WTC11 (cell line): ENCODE measurements around the gene SEPTIN8. TPM values are rescaled to one million over a fixed set of nuclear protein-coding genes. Genes with fewer than 3 reads are reported as not detected.

Source experiments
- ATAC-seq: fragments of 200-7000 bp; cut with Tn5 transposase; 2 replicates; pipeline ENCODE4 v1.10.0; 2021; ENCODE audit warnings: mild to moderate bottlenecking, moderate library complexity
- CTCF ChIA-PET: fragments of 300-600 bp; sonication (Branson Sonifier 250); formaldehyde crosslinking; loops from one replicate; lab custom pipeline; 2021; ENCODE audit warnings: antibody characterized with exemption; lab: Charles Lee
- POLR2A ChIA-PET: fragments of 350-600 bp; sonication (Branson Sonifier 250); formaldehyde crosslinking; loops from one replicate; lab custom pipeline; 2021; ENCODE audit warnings: antibody characterized with exemption; lab: Charles Lee
- DNase-seq: peaks from one replicate; pipeline ENCODE4 v3.0.0; 2021; ENCODE audit warnings: low spot score
- H3K27ac Mint-ChIP-seq: 2 replicates; pipeline ENCODE4 v1.8.0; 2021; ENCODE audit warnings: mixed read lengths
- H3K27me3 Mint-ChIP-seq: 2 replicates; pipeline ENCODE4 v1.8.0; 2021; ENCODE audit warnings: low read depth, mild to moderate bottlenecking, moderate library complexity, mixed read lengths
- H3K36me3 Mint-ChIP-seq: 2 replicates; pipeline ENCODE4 v1.8.0; 2021; ENCODE audit warnings: mixed read lengths
- H3K4me1 Mint-ChIP-seq: 2 replicates; pipeline ENCODE4 v1.8.0; 2022; ENCODE audit warnings: mixed read lengths
- H3K4me3 Mint-ChIP-seq: 2 replicates; pipeline ENCODE4 v1.8.0; 2021; ENCODE audit warnings: mild to moderate bottlenecking, moderate library complexity, mixed read lengths
- H3K9me3 Mint-ChIP-seq: 2 replicates; pipeline ENCODE4 v1.8.0; 2021; ENCODE audit warnings: mixed read lengths
- CBFB ChIP-seq: sonication (generic); formaldehyde crosslinking; IDR thresholded peaks from 2 replicates; pipeline ENCODE4 v1.8.1; 2022; ENCODE audit warnings: mild to moderate bottlenecking, low read depth, missing genetic modification reagents
- ETV6 ChIP-seq: sonication (generic); formaldehyde crosslinking; IDR thresholded peaks from 2 replicates; pipeline ENCODE4 v1.8.1; 2022; ENCODE audit warnings: mild to moderate bottlenecking, missing genetic modification reagents
- IRF2 ChIP-seq: sonication (generic); formaldehyde crosslinking; IDR thresholded peaks from 2 replicates; pipeline ENCODE4 v1.8.0; 2022; ENCODE audit warnings: low read depth, missing genetic modification reagents, borderline replicate concordance
- JUN ChIP-seq: sonication (generic); formaldehyde crosslinking; IDR thresholded peaks from 2 replicates; pipeline ENCODE4 v1.8.0; 2023; ENCODE audit warnings: mild to moderate bottlenecking, missing genetic modification reagents
- MXD4 ChIP-seq: fragments of 250-450 bp; sonication (Bioruptor Pico); IDR thresholded peaks from 2 replicates; pipeline ENCODE4 v1.8.0; 2021; ENCODE audit warnings: mild to moderate bottlenecking, moderate library complexity, borderline replicate concordance
- NFATC4 ChIP-seq: fragments of 250-450 bp; sonication (Bioruptor Pico); IDR thresholded peaks from 2 replicates; pipeline ENCODE4 v1.9.0; 2021; ENCODE audit warnings: mild to moderate bottlenecking
- NFYB ChIP-seq: sonication (generic); formaldehyde crosslinking; conservative IDR thresholded peaks from 2 replicates; pipeline ENCODE4 v1.8.0; 2022; ENCODE audit warnings: low read depth, missing genetic modification reagents
- TCF7 ChIP-seq: sonication (generic); formaldehyde crosslinking; IDR thresholded peaks from 2 replicates; pipeline ENCODE4 v1.8.0; 2022; ENCODE audit warnings: mild to moderate bottlenecking, low read depth, missing genetic modification reagents, moderate library complexity
- TEAD1 ChIP-seq: sonication (generic); formaldehyde crosslinking; IDR thresholded peaks from 2 replicates; pipeline ENCODE4 v1.8.0; 2022; ENCODE audit warnings: mild to moderate bottlenecking, missing genetic modification reagents
- USF1 ChIP-seq: sonication (generic); formaldehyde crosslinking; IDR thresholded peaks from 2 replicates; pipeline ENCODE4 v1.8.0; 2022; ENCODE audit warnings: mild to moderate bottlenecking, missing genetic modification reagents
- ZBTB21 ChIP-seq: sonication (generic); formaldehyde crosslinking; IDR thresholded peaks from 2 replicates; pipeline ENCODE4 v1.8.1; 2023; ENCODE audit warnings: mild to moderate bottlenecking, missing genetic modification reagents, borderline replicate concordance
- ZNF263 ChIP-seq: sonication (generic); formaldehyde crosslinking; IDR thresholded peaks from 2 replicates; pipeline ENCODE4 v1.8.1; 2022; ENCODE audit warnings: low read depth, mild to moderate bottlenecking, moderate library complexity, missing genetic modification reagents
- ZNF396 ChIP-seq: fragments of 250-450 bp; sonication (Bioruptor Pico); IDR thresholded peaks from 2 replicates; pipeline ENCODE4 v1.8.0; 2021; ENCODE audit warnings: mild to moderate bottlenecking, moderate library complexity, borderline replicate concordance
- ZNF416 ChIP-seq: fragments of 250-450 bp; sonication (Bioruptor Pico); IDR thresholded peaks from 2 replicates; pipeline ENCODE4 v1.9.0; 2021; ENCODE audit warnings: mild to moderate bottlenecking, inconsistent platforms
- ZNF423 ChIP-seq: fragments of 250-450 bp; sonication (Bioruptor Pico); IDR thresholded peaks from 2 replicates; pipeline ENCODE4 v2.1.2; 2022; ENCODE audit warnings: mild to moderate bottlenecking, moderate library complexity
- ZNF671 ChIP-seq: fragments of 250-450 bp; sonication (Bioruptor Pico); IDR thresholded peaks from 2 replicates; pipeline ENCODE4 v1.8.0; 2021; ENCODE audit warnings: mild to moderate bottlenecking
- total RNA-seq: library from RNA; stranded (reverse); gene quantifications from 3 replicates; pipeline ENCODE4 v1.2.3, GENCODE V29; 2021
- TF ChIP-seq, protein P1 (sequence below): sonication (generic); formaldehyde crosslinking; IDR thresholded peaks from 2 replicates; pipeline ENCODE4 v1.8.0; 2023; ENCODE audit warnings: missing genetic modification reagents, mild to moderate bottlenecking, borderline replicate concordance
- TF ChIP-seq, protein P2 (sequence below): sonication (generic); formaldehyde crosslinking; IDR thresholded peaks from 2 replicates; pipeline ENCODE4 v1.8.1; 2023; ENCODE audit warnings: mild to moderate bottlenecking, missing genetic modification reagents, moderate library complexity
- TF ChIP-seq, protein P3 (sequence below): sonication (generic); formaldehyde crosslinking; IDR thresholded peaks from 2 replicates; pipeline ENCODE4 v1.8.1; 2023; ENCODE audit warnings: mild to moderate bottlenecking, missing genetic modification reagents

The SEPTIN8 gene
- total RNA-seq, 1 experiment from 2014 or later: 35.8 TPM

- DNase-seq (no peak), ATAC-seq (no peak; the same call in 1 of the 2 replicates)
- Mint-ChIP-seq H3K4me3 (no peak overlapping the region), H3K27me3 (peaks cover 50% of the 10 kb centered on the region), H3K4me1 (peaks cover 29% of the 10 kb centered on the region), H3K27ac (no peak overlapping the region), H3K9me3 (no peaks in the 10 kb centered on the region), H3K36me3 (no peaks in the 10 kb centered on the region)
- TF ChIP-seq JUN (CRISPR knock-in tag): no peak
- no peak for TF ChIP-seq ZBTB21 (CRISPR knock-in tag)
- TF ChIP-seq, protein P1, sequence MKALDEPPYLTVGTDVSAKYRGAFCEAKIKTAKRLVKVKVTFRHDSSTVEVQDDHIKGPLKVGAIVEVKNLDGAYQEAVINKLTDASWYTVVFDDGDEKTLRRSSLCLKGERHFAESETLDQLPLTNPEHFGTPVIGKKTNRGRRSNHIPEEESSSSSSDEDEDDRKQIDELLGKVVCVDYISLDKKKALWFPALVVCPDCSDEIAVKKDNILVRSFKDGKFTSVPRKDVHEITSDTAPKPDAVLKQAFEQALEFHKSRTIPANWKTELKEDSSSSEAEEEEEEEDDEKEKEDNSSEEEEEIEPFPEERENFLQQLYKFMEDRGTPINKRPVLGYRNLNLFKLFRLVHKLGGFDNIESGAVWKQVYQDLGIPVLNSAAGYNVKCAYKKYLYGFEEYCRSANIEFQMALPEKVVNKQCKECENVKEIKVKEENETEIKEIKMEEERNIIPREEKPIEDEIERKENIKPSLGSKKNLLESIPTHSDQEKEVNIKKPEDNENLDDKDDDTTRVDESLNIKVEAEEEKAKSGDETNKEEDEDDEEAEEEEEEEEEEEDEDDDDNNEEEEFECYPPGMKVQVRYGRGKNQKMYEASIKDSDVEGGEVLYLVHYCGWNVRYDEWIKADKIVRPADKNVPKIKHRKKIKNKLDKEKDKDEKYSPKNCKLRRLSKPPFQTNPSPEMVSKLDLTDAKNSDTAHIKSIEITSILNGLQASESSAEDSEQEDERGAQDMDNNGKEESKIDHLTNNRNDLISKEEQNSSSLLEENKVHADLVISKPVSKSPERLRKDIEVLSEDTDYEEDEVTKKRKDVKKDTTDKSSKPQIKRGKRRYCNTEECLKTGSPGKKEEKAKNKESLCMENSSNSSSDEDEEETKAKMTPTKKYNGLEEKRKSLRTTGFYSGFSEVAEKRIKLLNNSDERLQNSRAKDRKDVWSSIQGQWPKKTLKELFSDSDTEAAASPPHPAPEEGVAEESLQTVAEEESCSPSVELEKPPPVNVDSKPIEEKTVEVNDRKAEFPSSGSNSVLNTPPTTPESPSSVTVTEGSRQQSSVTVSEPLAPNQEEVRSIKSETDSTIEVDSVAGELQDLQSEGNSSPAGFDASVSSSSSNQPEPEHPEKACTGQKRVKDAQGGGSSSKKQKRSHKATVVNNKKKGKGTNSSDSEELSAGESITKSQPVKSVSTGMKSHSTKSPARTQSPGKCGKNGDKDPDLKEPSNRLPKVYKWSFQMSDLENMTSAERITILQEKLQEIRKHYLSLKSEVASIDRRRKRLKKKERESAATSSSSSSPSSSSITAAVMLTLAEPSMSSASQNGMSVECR (CRISPR knock-in tag): no peak
- no peak for TF ChIP-seq MXD4 (CRISPR knock-in tag)
- no peak for TF ChIP-seq IRF2 (CRISPR knock-in tag)
- TF ChIP-seq, protein P2, sequence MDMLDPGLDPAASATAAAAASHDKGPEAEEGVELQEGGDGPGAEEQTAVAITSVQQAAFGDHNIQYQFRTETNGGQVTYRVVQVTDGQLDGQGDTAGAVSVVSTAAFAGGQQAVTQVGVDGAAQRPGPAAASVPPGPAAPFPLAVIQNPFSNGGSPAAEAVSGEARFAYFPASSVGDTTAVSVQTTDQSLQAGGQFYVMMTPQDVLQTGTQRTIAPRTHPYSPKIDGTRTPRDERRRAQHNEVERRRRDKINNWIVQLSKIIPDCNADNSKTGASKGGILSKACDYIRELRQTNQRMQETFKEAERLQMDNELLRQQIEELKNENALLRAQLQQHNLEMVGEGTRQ (CRISPR knock-in tag): no peak
- ChIA-PET POLR2A (interaction anchor here (0.6 kb wide), 1 partner anchor 131 kb away, joined by 3 read pairs; no protein-coding TSS in a partner anchor), CTCF (interaction anchor here (0.6 to 4.5 kb wide), 8 partner anchors 22 to 250 kb away, joined by 3 to 26 read pairs (median 9); partner anchors contain the start of gene CCNI2)
Measured at GRCh38 chr5:132776938-132777208, 166 bp downstream of the SEPTIN8 start.

- peaks cover 47% of the 10 kb centered on the region for H3K27me3 Mint-ChIP-seq
- POLR2A ChIA-PET: interaction anchor here (0.6 kb wide), 1 partner anchor 131 kb away, joined by 3 read pairs; no protein-coding TSS in a partner anchor
Measured at GRCh38 chr5:132776131-132776937, 705 bp downstream of the SEPTIN8 start.

DNA sequence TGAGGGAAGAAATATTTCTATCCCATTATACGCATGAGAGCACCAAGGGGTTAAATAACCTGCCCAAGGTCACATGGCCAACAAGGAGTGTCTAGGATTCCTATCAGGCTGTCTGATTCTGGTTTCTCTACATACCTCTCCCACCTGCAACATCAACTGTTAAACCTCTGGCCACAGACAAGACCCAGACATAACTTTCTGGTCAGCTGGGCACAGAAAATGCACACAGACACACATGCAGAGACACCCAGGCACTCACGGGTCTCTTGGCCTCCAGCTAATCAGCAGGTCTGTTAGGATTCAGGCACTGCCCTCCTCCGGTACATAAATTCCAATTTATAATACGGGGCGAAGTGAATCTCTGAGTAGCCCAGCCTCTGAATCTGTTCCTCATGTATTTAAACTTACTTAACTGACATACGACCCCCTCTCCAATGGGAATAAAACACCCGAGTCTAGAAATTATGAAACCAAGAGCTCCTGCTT is 1.5 kb downstream of the SEPTIN8 start:
- ChIA-PET CTCF (interaction anchor here (1.1 to 4.5 kb wide), 5 partner anchors 20 to 47 kb away, joined by 5 to 26 read pairs (median 11); partner anchors contain the start of gene CCNI2), POLR2A (no interaction called here)
- Mint-ChIP-seq H3K36me3 (no peaks in the 10 kb centered on the region), H3K27me3 (peaks cover 41% of the 10 kb centered on the region), H3K4me1 (peaks cover 39% of the 10 kb centered on the region), H3K9me3 (no peaks in the 10 kb centered on the region), H3K4me3 (peak overlapping the region; percentile 67; the same call in 1 of the 2 replicates), H3K27ac (no peak overlapping the region)
- DNase-seq (no peak), ATAC-seq (no peak)
- TF ChIP-seq ZNF671 (CRISPR knock-in tag) (no peak), ETV6 (CRISPR knock-in tag) (no peak), ZNF416 (CRISPR knock-in tag) (no peak), CBFB (no peak), NFYB (CRISPR knock-in tag) (no peak), NFATC4 (CRISPR knock-in tag) (no peak), USF1 (CRISPR knock-in tag) (no peak), ZNF396 (CRISPR knock-in tag) (no peak), ZBTB21 (CRISPR knock-in tag) (no peak), ZNF423 (CRISPR knock-in tag) (no peak), TCF7 (CRISPR knock-in tag) (no peak)
- TF ChIP-seq, protein P3, sequence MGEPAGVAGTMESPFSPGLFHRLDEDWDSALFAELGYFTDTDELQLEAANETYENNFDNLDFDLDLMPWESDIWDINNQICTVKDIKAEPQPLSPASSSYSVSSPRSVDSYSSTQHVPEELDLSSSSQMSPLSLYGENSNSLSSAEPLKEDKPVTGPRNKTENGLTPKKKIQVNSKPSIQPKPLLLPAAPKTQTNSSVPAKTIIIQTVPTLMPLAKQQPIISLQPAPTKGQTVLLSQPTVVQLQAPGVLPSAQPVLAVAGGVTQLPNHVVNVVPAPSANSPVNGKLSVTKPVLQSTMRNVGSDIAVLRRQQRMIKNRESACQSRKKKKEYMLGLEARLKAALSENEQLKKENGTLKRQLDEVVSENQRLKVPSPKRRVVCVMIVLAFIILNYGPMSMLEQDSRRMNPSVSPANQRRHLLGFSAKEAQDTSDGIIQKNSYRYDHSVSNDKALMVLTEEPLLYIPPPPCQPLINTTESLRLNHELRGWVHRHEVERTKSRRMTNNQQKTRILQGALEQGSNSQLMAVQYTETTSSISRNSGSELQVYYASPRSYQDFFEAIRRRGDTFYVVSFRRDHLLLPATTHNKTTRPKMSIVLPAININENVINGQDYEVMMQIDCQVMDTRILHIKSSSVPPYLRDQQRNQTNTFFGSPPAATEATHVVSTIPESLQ (CRISPR knock-in tag): no peak

More at GRCh38 chr5:132776131-132776937, 705 bp downstream of the SEPTIN8 start:
- TF ChIP-seq TEAD1 (CRISPR knock-in tag): no peak
- peak; percentile 59; the same call in 1 of the 2 replicates for TF ChIP-seq ZNF263
- ATAC-seq: peak; percentile 25
- H3K9me3 Mint-ChIP-seq: no peaks in the 10 kb centered on the region
- peak; percentile 25 for DNase-seq
- H3K4me1 Mint-ChIP-seq: peaks cover 33% of the 10 kb centered on the region
- H3K36me3 Mint-ChIP-seq: no peaks in the 10 kb centered on the region
- H3K27ac Mint-ChIP-seq: no peak overlapping the region
- H3K4me3 Mint-ChIP-seq: peak overlapping the region; percentile 67
- CTCF ChIA-PET: interaction anchor here (0.6 to 4.5 kb wide), 8 partner anchors 21 to 46 kb away, joined by 3 to 26 read pairs (median 9); partner anchors contain the start of gene CCNI2
